HEK293 (cell line): ENCODE results near the gene EVI5.
"Not testable (repeated sequence)": the region's sequence is repeated elsewhere in the genome, so short reads cannot be mapped to it uniquely, and the experiment has no call there.

Source experiments
- ZNF10 ChIP-seq: fragments of 450-650 bp; formaldehyde crosslinking; IDR thresholded peaks from 2 replicates; pipeline ENCODE4 v1.5.1; 2017; ENCODE audit warnings: missing biosample characterization, missing genetic modification characterization
- ZNF626 ChIP-seq: fragments of 450-650 bp; sonication (Bioruptor Pico); formaldehyde crosslinking; IDR thresholded peaks from 2 replicates; pipeline ENCODE4 v1.5.1; 2018; ENCODE audit warnings: missing biosample characterization, missing genetic modification characterization, inconsistent platforms
- ZNF660 ChIP-seq: fragments of 450-650 bp; IDR thresholded peaks from 2 replicates; pipeline ENCODE4 v1.5.1; 2018; ENCODE audit warnings: missing biosample characterization, mild to moderate bottlenecking, missing genetic modification characterization
- TF ChIP-seq, protein P1 (sequence below): fragments of 450-650 bp; formaldehyde crosslinking; IDR thresholded peaks from 2 replicates; pipeline ENCODE4 v1.5.1; 2016; ENCODE audit warnings: missing biosample characterization, missing genetic modification characterization
- TF ChIP-seq, protein P2 (sequence below): fragments of 450-650 bp; formaldehyde crosslinking; IDR thresholded peaks from 2 replicates; pipeline ENCODE4 v1.5.1; 2017; ENCODE audit warnings: missing biosample characterization, missing genetic modification characterization
- TF ChIP-seq, protein P3 (sequence below): fragments of 450-650 bp; formaldehyde crosslinking; IDR thresholded peaks from 2 replicates; pipeline ENCODE4 v1.5.1; 2016; ENCODE audit warnings: missing biosample characterization, missing genetic modification characterization, borderline replicate concordance

DNA sequence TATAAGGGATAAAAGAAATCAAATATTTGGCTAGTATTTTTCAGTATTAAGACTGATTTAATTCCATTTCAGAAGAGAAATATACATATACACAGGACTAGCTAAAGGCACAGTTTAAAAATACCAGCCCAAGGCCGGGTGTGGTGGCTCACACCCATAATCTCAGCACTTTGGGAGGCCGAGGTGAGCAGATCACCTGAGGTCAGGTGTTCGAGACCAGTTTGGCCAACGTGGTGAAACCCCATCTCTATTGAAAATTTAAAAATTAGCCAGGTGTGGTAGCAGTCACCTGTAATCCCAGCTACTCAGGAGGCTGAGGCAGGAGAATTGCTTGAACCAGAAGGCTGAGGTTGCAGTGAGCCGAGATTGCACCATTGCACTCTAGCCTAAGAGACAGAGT lies 200.1 kb downstream of the EVI5 start:
- TF ChIP-seq ZNF10, ZNF626, ZNF660 (tag by site-specific recombination): not testable (repeated sequence)
- TF ChIP-seq, protein P1, sequence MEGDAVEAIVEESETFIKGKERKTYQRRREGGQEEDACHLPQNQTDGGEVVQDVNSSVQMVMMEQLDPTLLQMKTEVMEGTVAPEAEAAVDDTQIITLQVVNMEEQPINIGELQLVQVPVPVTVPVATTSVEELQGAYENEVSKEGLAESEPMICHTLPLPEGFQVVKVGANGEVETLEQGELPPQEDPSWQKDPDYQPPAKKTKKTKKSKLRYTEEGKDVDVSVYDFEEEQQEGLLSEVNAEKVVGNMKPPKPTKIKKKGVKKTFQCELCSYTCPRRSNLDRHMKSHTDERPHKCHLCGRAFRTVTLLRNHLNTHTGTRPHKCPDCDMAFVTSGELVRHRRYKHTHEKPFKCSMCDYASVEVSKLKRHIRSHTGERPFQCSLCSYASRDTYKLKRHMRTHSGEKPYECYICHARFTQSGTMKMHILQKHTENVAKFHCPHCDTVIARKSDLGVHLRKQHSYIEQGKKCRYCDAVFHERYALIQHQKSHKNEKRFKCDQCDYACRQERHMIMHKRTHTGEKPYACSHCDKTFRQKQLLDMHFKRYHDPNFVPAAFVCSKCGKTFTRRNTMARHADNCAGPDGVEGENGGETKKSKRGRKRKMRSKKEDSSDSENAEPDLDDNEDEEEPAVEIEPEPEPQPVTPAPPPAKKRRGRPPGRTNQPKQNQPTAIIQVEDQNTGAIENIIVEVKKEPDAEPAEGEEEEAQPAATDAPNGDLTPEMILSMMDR, result not testable (repeated sequence)
- TF ChIP-seq, protein P2, sequence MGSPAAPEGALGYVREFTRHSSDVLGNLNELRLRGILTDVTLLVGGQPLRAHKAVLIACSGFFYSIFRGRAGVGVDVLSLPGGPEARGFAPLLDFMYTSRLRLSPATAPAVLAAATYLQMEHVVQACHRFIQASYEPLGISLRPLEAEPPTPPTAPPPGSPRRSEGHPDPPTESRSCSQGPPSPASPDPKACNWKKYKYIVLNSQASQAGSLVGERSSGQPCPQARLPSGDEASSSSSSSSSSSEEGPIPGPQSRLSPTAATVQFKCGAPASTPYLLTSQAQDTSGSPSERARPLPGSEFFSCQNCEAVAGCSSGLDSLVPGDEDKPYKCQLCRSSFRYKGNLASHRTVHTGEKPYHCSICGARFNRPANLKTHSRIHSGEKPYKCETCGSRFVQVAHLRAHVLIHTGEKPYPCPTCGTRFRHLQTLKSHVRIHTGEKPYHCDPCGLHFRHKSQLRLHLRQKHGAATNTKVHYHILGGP (tag by site-specific recombination), result not testable (repeated sequence)
- TF ChIP-seq, protein P3, sequence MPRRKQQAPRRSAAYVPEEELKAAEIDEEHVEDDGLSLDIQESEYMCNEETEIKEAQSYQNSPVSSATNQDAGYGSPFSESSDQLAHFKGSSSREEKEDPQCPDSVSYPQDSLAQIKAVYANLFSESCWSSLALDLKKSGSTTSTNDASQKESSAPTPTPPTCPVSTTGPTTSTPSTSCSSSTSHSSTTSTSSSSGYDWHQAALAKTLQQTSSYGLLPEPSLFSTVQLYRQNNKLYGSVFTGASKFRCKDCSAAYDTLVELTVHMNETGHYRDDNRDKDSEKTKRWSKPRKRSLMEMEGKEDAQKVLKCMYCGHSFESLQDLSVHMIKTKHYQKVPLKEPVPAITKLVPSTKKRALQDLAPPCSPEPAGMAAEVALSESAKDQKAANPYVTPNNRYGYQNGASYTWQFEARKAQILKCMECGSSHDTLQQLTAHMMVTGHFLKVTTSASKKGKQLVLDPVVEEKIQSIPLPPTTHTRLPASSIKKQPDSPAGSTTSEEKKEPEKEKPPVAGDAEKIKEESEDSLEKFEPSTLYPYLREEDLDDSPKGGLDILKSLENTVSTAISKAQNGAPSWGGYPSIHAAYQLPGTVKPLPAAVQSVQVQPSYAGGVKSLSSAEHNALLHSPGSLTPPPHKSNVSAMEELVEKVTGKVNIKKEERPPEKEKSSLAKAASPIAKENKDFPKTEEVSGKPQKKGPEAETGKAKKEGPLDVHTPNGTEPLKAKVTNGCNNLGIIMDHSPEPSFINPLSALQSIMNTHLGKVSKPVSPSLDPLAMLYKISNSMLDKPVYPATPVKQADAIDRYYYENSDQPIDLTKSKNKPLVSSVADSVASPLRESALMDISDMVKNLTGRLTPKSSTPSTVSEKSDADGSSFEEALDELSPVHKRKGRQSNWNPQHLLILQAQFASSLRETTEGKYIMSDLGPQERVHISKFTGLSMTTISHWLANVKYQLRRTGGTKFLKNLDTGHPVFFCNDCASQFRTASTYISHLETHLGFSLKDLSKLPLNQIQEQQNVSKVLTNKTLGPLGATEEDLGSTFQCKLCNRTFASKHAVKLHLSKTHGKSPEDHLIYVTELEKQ, result not testable (repeated sequence)
